HG03025 (cell line): ENCODE data around the gene PCCA.
"Not testable (repeated sequence)": the region's sequence is repeated elsewhere in the genome, so short reads cannot be mapped to it uniquely, and the experiment has no call there.

Source experiments
- ATAC-seq: cut with Tn5 transposase; IDR thresholded peaks from one replicate; pipeline ENCODE4 v1.9.1; 2021; ENCODE audit warnings: mild to moderate bottlenecking, moderate library complexity; ENCODE audit not compliant: unreplicated experiment, low FRiP score

PCCA gene

GRCh38 chr13:100230769-100231149, 141.9 kb downstream of the PCCA start:
- no peak for ATAC-seq

GRCh38 chr13:100231176-100231575, 142.3 kb downstream of the PCCA start:
- no peak for ATAC-seq

- no peak for ATAC-seq
Measured at GRCh38 chr13:100234006-100234405, 145.1 kb downstream of the PCCA start.

- ATAC-seq: no peak
Measured at GRCh38 chr13:100234524-100235136, 145.7 kb downstream of the PCCA start.

- no peak for ATAC-seq
Measured at GRCh38 chr13:100235311-100235901, 146.5 kb downstream of the PCCA start.

GRCh38 chr13:100240109-100240779, 151.4 kb downstream of the PCCA start:
- ATAC-seq: no peak

GRCh38 chr13:100244431-100244830, 155.5 kb downstream of the PCCA start:
- ATAC-seq: no peak

- no peak for ATAC-seq
Measured at GRCh38 chr13:100245104-100245503, 156.2 kb downstream of the PCCA start.

GRCh38 chr13:100247937-100248336, 159.0 kb downstream of the PCCA start:
- no peak for ATAC-seq

- ATAC-seq: no peak
Measured at GRCh38 chr13:100254002-100254401, 165.1 kb downstream of the PCCA start.

GRCh38 chr13:100262404-100262803, 173.5 kb downstream of the PCCA start:
- ATAC-seq: no peak

GRCh38 chr13:100266026-100266425, 177.1 kb downstream of the PCCA start:
- ATAC-seq: no peak

GRCh38 chr13:100269837-100270236, 180.9 kb downstream of the PCCA start:
- ATAC-seq: no peak

GRCh38 chr13:100273138-100273537, 184.2 kb downstream of the PCCA start:
- ATAC-seq: no peak

GRCh38 chr13:100273552-100273951, 184.7 kb downstream of the PCCA start:
- ATAC-seq: no peak

- no peak for ATAC-seq
Measured at GRCh38 chr13:100274942-100275506, 186.1 kb downstream of the PCCA start.

GRCh38 chr13:100275746-100276145, 186.9 kb downstream of the PCCA start:
- no peak for ATAC-seq

GRCh38 chr13:100280681-100281080, 191.8 kb downstream of the PCCA start:
- no peak for ATAC-seq

GRCh38 chr13:100282306-100282705, 193.4 kb downstream of the PCCA start:
- not testable (repeated sequence) for ATAC-seq

- no peak for ATAC-seq
Measured at GRCh38 chr13:100290165-100290801, 201.4 kb downstream of the PCCA start.

- no peak for ATAC-seq
Measured at GRCh38 chr13:100291624-100292023, 202.7 kb downstream of the PCCA start.
